ENCODE measurements around the gene CRIP3. TPM values are rescaled to one million over a fixed set of nuclear protein-coding genes. Genes with fewer than 3 reads are reported as not detected.
"Not testable (repeated sequence)": the region's sequence is repeated elsewhere in the genome, so short reads cannot be mapped to it uniquely, and the experiment has no call there.

Gene CRIP3
- total RNA-seq (2022) (not detected in 2 replicates), Bru-seq, nascent RNA (percentile 14 among the genes with signal in this experiment), BruChase-seq, experiment 1, labeled RNA remaining after a 2-hour chase (percentile 15 among the genes with signal in this experiment), BruChase-seq, experiment 2, labeled RNA remaining after a 6-hour chase (percentile 16 among the genes with signal in this experiment)
- long read RNA-seq: 0 reads

GRCh38 chr6:43308101-43308989, at the start of gene CRIP3:
CRIP3 (minus strand) TSS chr6:43308826; CDS start chr6:43308792, 34 bp downstream.
- no peak within 1 kb of the TSS for H3K4me3 ChIP-seq (ENCODE audit: low read depth, low read length)
- no peak within 1 kb of the TSS for H3K27ac Mint-ChIP-seq (ENCODE audit: unreplicated experiment)

GRCh38 chr6:43355862-43356590, 47.4 kb upstream of the CRIP3 start:
- Mint-ChIP-seq H3K4me3 (ENCODE audit: unreplicated experiment) (no peak overlapping the region), H3K27me3 (ENCODE audit: insufficient read depth, unreplicated experiment) (no peaks in the 10 kb centered on the region), H3K36me3 (ENCODE audit: insufficient read depth, unreplicated experiment) (peaks cover 30% of the 10 kb centered on the region), H3K9me3 (ENCODE audit: unreplicated experiment) (no peaks in the 10 kb centered on the region), H3K27ac (ENCODE audit: unreplicated experiment) (no peak overlapping the region), H3K4me1 (ENCODE audit: low read depth, unreplicated experiment) (no peaks in the 10 kb centered on the region)
- TF ChIP-seq CTCF (IDR thresholded peaks at IDR 0.05; ENCODE audit: insufficient read depth in 1 of 2, low read depth in 1 of 2, low read length in 1 of 2, severe bottlenecking in 1 of 2, unreplicated experiment in 1 of 2): peak; percentile 29 to 52
- intact Hi-C loops (cut with micrococcal nuclease; ENCODE audit: unreplicated experiment): no loop called here
- H3K9me3 ChIP-seq: no peaks in the 10 kb centered on the region
- peaks cover 2% of the 10 kb centered on the region; the same call in 1 of the 2 replicates for H3K36me3 ChIP-seq (ENCODE audit: control insufficient read depth, insufficient read depth, low read length)
- no TSS peak for BruUV-seq (replicated peaks)
- ChIA-PET CTCF (interaction anchor here (0.5 to 1.7 kb wide), 10 partner anchors 14 to 822 kb away, joined by 3 to 8 read pairs (median 4); partner anchors contain the start of genes CNPY3, DNPH1 and ZNF318), POLR2A (interaction anchor here (0.6 kb wide), 2 partner anchors 66 to 124 kb away, joined by 8 read pairs; no protein-coding TSS in a partner anchor)
- 0 out of 2 replicates have a peak, but pooled peaks cover 3% of the 10 kb centered on the region for H3K4me1 ChIP-seq
- H3K27me3 ChIP-seq (replicated peaks; ENCODE audit: control insufficient read depth, insufficient read depth, low read length): no peaks in the 10 kb centered on the region
- peak in 1 of 2 experiments; percentile 32 for DNase-seq
- no peak overlapping the region for H3K4me3 ChIP-seq (ENCODE audit: low read depth, low read length)

More at GRCh38 chr6:43308101-43308989, at the start of gene CRIP3:
- ChIA-PET POLR2A (no interaction called here), CTCF (interaction anchor here (0.6 kb wide), 1 partner anchor 33 kb away, joined by 3 read pairs; no protein-coding TSS in a partner anchor)
- no peaks in the 10 kb centered on the region for H3K27me3 ChIP-seq (replicated peaks; ENCODE audit: control insufficient read depth, insufficient read depth, low read length)
- H3K4me1 ChIP-seq: no peaks in the 10 kb centered on the region
- H3K36me3 ChIP-seq (ENCODE audit: control insufficient read depth, insufficient read depth, low read length): no peaks in the 10 kb centered on the region; the same call in 1 of the 2 replicates
- no peaks in the 10 kb centered on the region for H3K4me1 Mint-ChIP-seq (ENCODE audit: low read depth, unreplicated experiment)
- no peaks in the 10 kb centered on the region for H3K9me3 ChIP-seq
- intact Hi-C loops (cut with micrococcal nuclease; ENCODE audit: unreplicated experiment): no loop called here
- no peak within 1 kb of the TSS for H3K4me3 Mint-ChIP-seq (ENCODE audit: unreplicated experiment)
- H3K36me3 Mint-ChIP-seq (ENCODE audit: insufficient read depth, unreplicated experiment): no peaks in the 10 kb centered on the region
- H3K27me3 Mint-ChIP-seq (ENCODE audit: insufficient read depth, unreplicated experiment): no peaks in the 10 kb centered on the region
- TF ChIP-seq CTCF (IDR thresholded peaks at IDR 0.05; ENCODE audit: insufficient read depth in 1 of 2, low read depth in 1 of 2, low read length in 1 of 2, severe bottlenecking in 1 of 2, unreplicated experiment in 1 of 2): no peak
- DNase-seq: no peak
- H3K9me3 Mint-ChIP-seq (ENCODE audit: unreplicated experiment): no peaks in the 10 kb centered on the region
- no TSS peak for BruUV-seq (replicated peaks)

- H3K27me3 Mint-ChIP-seq (ENCODE audit: insufficient read depth, unreplicated experiment); H3K36me3 ChIP-seq (ENCODE audit: control insufficient read depth, insufficient read depth, low read length); H3K27me3 ChIP-seq (replicated peaks; ENCODE audit: control insufficient read depth, insufficient read depth, low read length); CTCF ChIA-PET; intact Hi-C loops (cut with micrococcal nuclease; ENCODE audit: unreplicated experiment); DNase-seq; H3K4me1 ChIP-seq; H3K4me3 ChIP-seq (ENCODE audit: low read depth, low read length); H3K27ac Mint-ChIP-seq (ENCODE audit: unreplicated experiment); H3K4me1 Mint-ChIP-seq (ENCODE audit: low read depth, unreplicated experiment); H3K4me3 Mint-ChIP-seq (ENCODE audit: unreplicated experiment); H3K9me3 Mint-ChIP-seq (ENCODE audit: unreplicated experiment); POLR2A ChIA-PET; H3K9me3 ChIP-seq; BruUV-seq (replicated peaks): not testable (repeated sequence)
- H3K36me3 Mint-ChIP-seq (ENCODE audit: insufficient read depth, unreplicated experiment): peaks cover 25% of the 10 kb centered on the region
Observed at GRCh38 chr6:43351951-43352350, 43.3 kb upstream of the CRIP3 start.

All from Caco-2 (cell line).